DND-41 (cell line): ENCODE data around the gene OR51M1.
"Not testable (repeated sequence)": the region's sequence is repeated elsewhere in the genome, so short reads cannot be mapped to it uniquely, and the experiment has no call there.

Source experiments
- ATAC-seq: fragments of 200-7000 bp; cut with Tn5 transposase; 3 replicates; pipeline ENCODE4 v1.9.1; 2021; ENCODE audit warnings: low read depth; ENCODE audit not compliant: insufficient read depth
- DNase-seq: peaks from one replicate; pipeline ENCODE4 v3.0.0-alpha.2; 2020
- H2AFZ ChIP-seq: 2 replicates; pipeline ENCODE4 v1.6.0; 2012; ENCODE audit warnings: low read depth, low read length
- H3K27ac ChIP-seq: 2 replicates; pipeline ENCODE4 v1.5.1; 2012; ENCODE audit warnings: low read length, inconsistent platforms
- H3K27me3 ChIP-seq: fragments of 200-600 bp; sonication (generic); 2 replicates; pipeline ENCODE4 v1.6.0; 2012; ENCODE audit warnings: low read length, mild to moderate bottlenecking, inconsistent platforms; ENCODE audit not compliant: insufficient read depth, poor library complexity
- H3K36me3 ChIP-seq: 2 replicates; pipeline ENCODE4 v1.5.1; 2012; ENCODE audit warnings: low read length, inconsistent platforms; ENCODE audit not compliant: insufficient read depth
- H3K4me1 ChIP-seq: 2 replicates; pipeline ENCODE4 v1.5.1; 2012; ENCODE audit warnings: mild to moderate bottlenecking, low read length; ENCODE audit not compliant: insufficient read depth
- H3K4me2 ChIP-seq: 2 replicates; pipeline ENCODE4 v1.6.0; 2012; ENCODE audit warnings: mild to moderate bottlenecking, moderate library complexity, low read length, inconsistent platforms; ENCODE audit not compliant: insufficient read depth
- H3K4me3 ChIP-seq, 2 experiments: fragments of 200-600 bp in 1 of 2; shearing (Covaris generic) in 1 of 2; 2 replicates each; pipeline ENCODE4 v1.5.1; 2012 to 2016; ENCODE audit warnings: inconsistent platforms in 2 of 2, low read length in 2 of 2, mild to moderate bottlenecking in 2 of 2, low read depth in 1 of 2, moderate library complexity in 1 of 2
- H3K79me2 ChIP-seq: 2 replicates; pipeline ENCODE4 v1.6.0; 2012; ENCODE audit warnings: low read length, inconsistent platforms; ENCODE audit not compliant: insufficient read depth
- H3K9ac ChIP-seq: 2 replicates; pipeline ENCODE4 v1.6.0; 2012; ENCODE audit warnings: low read depth, mild to moderate bottlenecking, inconsistent platforms, low read length, moderate library complexity
- H3K9me3 ChIP-seq: 2 replicates; pipeline ENCODE4 v1.5.1; 2012; ENCODE audit warnings: low read length, moderate library complexity, mild to moderate bottlenecking, inconsistent platforms; ENCODE audit not compliant: insufficient read depth, severe bottlenecking
- H4K20me1 ChIP-seq: 2 replicates; pipeline ENCODE4 v1.6.0; 2012; ENCODE audit warnings: low read length; ENCODE audit not compliant: insufficient read depth
- CTCF ChIP-seq: IDR thresholded peaks from 2 replicates; pipeline ENCODE4 v1.5.1; 2012; ENCODE audit warnings: borderline replicate concordance, low read length, moderate library complexity, mild to moderate bottlenecking; ENCODE audit not compliant: poor library complexity, severe bottlenecking; ENCODE audit errors: extremely low read depth
- EZH2 ChIP-seq: IDR thresholded peaks from 3 replicates; pipeline ENCODE4 v1.6.1; 2012; ENCODE audit warnings: borderline replicate concordance, low read depth, mild to moderate bottlenecking, moderate library complexity, low read length, inconsistent platforms; ENCODE audit not compliant: severe bottlenecking

OR51M1 gene

GRCh38 chr11:5383576-5383975 is at the start of gene OR51M1:
TSS of gene OR51M1 (plus strand) at chr11:5383812. CDS start at chr11:5389399, 5,587 bp downstream.
- H3K9me3 ChIP-seq = no peaks in the 10 kb centered on the region
- no peak for ATAC-seq
- no peak within 1 kb of the TSS for H3K9ac ChIP-seq
- H3K79me2 ChIP-seq = no peaks in the 10 kb centered on the region
- DNase-seq = no peak
- no peak within 1 kb of the TSS for H3K4me3 ChIP-seq
- H3K36me3 ChIP-seq = no peaks in the 10 kb centered on the region
- H3K27ac ChIP-seq = no peak within 1 kb of the TSS
- no peak within 1 kb of the TSS for H3K4me2 ChIP-seq
- no peak for TF ChIP-seq EZH2
- TF ChIP-seq CTCF = no peak
- peaks cover 2% of the 10 kb centered on the region for H3K27me3 ChIP-seq
- H3K4me1 ChIP-seq = no peaks in the 10 kb centered on the region
- no peaks in the 10 kb centered on the region for H4K20me1 ChIP-seq
- no peak within 1 kb of the TSS for H2AFZ ChIP-seq

GRCh38 chr11:5335170-5335569 is 48.4 kb upstream of the OR51M1 start:
- no peak overlapping the region for H2AFZ ChIP-seq
- ATAC-seq (no peak), DNase-seq (no peak)
- no peaks in the 10 kb centered on the region for H4K20me1 ChIP-seq
- H3K4me3 ChIP-seq = no peak overlapping the region
- H3K9ac ChIP-seq = no peak overlapping the region
- H3K36me3 ChIP-seq = no peaks in the 10 kb centered on the region
- no peaks in the 10 kb centered on the region for H3K79me2 ChIP-seq
- H3K4me1 ChIP-seq = no peaks in the 10 kb centered on the region
- H3K4me2 ChIP-seq = no peak overlapping the region
- H3K9me3 ChIP-seq = no peaks in the 10 kb centered on the region
- H3K27me3 ChIP-seq = no peaks in the 10 kb centered on the region
- no peak for TF ChIP-seq CTCF
- no peak for TF ChIP-seq EZH2
- no peak overlapping the region for H3K27ac ChIP-seq

- Histone ChIP-seq H3K9ac (no peak overlapping the region), H3K4me1 (no peaks in the 10 kb centered on the region), H2AFZ (no peak overlapping the region), H3K36me3 (no peaks in the 10 kb centered on the region), H3K4me2 (no peak overlapping the region), H4K20me1 (no peaks in the 10 kb centered on the region), H3K4me3 (no peak overlapping the region), H3K27me3 (no peaks in the 10 kb centered on the region), H3K79me2 (no peaks in the 10 kb centered on the region), H3K27ac (no peak overlapping the region), H3K9me3 (no peaks in the 10 kb centered on the region)
- ATAC-seq (no peak), DNase-seq (no peak)
- TF ChIP-seq EZH2 (no peak), CTCF (no peak)
Observed at GRCh38 chr11:5336331-5336730, 47.3 kb upstream of the OR51M1 start.

GRCh38 chr11:5337253-5337652 is 46.4 kb upstream of the OR51M1 start:
- not testable (repeated sequence) for H2AFZ ChIP-seq, H3K4me3 ChIP-seq, H3K27me3 ChIP-seq, H3K9ac ChIP-seq, H3K36me3 ChIP-seq, H3K9me3 ChIP-seq, DNase-seq, H3K27ac ChIP-seq, H3K4me2 ChIP-seq, ATAC-seq, H3K79me2 ChIP-seq, H4K20me1 ChIP-seq, H3K4me1 ChIP-seq
